GM10248 (cell line): ENCODE measurements around the gene C11orf52.
"Not testable (repeated sequence)": the region's sequence is repeated elsewhere in the genome, so short reads cannot be mapped to it uniquely, and the experiment has no call there.

ENCODE experiments used
- CTCF ChIA-PET: fragments of 300-600 bp; sonication (Branson Sonifier 250); formaldehyde crosslinking; extraction: SDS; loops from one replicate; lab custom pipeline; 2021; ENCODE audit warnings: antibody characterized with exemption; lab: Yijun Ruan, JAX
- POLR2A ChIA-PET: fragments of 350-650 bp; sonication (Branson Sonifier 250); formaldehyde crosslinking; extraction: SDS; loops from one replicate; lab custom pipeline; 2020; ENCODE audit warnings: antibody characterized with exemption; lab: Yijun Ruan, JAX
- DNase-seq: peaks from one replicate; pipeline ENCODE4 v3.0.0; 2012; ENCODE audit errors: extremely low spot score
- CTCF ChIP-seq: IDR thresholded peaks from 2 replicates; pipeline ENCODE4 v1.5.1; 2012; ENCODE audit warnings: mild to moderate bottlenecking, low read depth; ENCODE audit errors: extremely low read depth, missing control alignments, control extremely low read depth

Gene C11orf52

GRCh38 chr11:111878385-111878848 lies 40.3 kb upstream of the C11orf52 start:
- no peak for DNase-seq
- CTCF ChIA-PET = interaction anchor here (0.9 to 1.0 kb wide), 3 partner anchors 14 to 104 kb away, joined by 3 to 9 read pairs (median 5); no protein-coding TSS in a partner anchor
- no peak for TF ChIP-seq CTCF
- POLR2A ChIA-PET = no interaction called here

- ChIA-PET CTCF (interaction anchor here (1.0 to 1.2 kb wide), 4 partner anchors 8 to 103 kb away, joined by 3 to 9 read pairs (median 6); partner anchors contain the start of gene ALG9), POLR2A (no interaction called here)
- TF ChIP-seq CTCF = peak; percentile 93
- peak; percentile 94 for DNase-seq
Observed at GRCh38 chr11:111878849-111879636, 39.7 kb upstream of the C11orf52 start, which contains the start of the genes CFAP68 and FDXACB1. CFAP68 (plus strand) TSS chr11:111879541; CDS start chr11:111879561, 20 bp downstream. FDXACB1 (minus strand) TSS chr11:111879165; CDS start chr11:111879132, 33 bp downstream.

- ChIA-PET POLR2A (no interaction called here), CTCF (interaction anchor here (0.9 to 1.2 kb wide), 6 partner anchors 8 to 293 kb away, joined by 3 to 8 read pairs (median 3); partner anchors contain the start of gene ALG9)
- no peak for TF ChIP-seq CTCF
- no peak for DNase-seq
Observed at GRCh38 chr11:111879637-111879960, 39.1 kb upstream of the C11orf52 start.

GRCh38 chr11:111882202-111882601 lies 36.5 kb upstream of the C11orf52 start:
- POLR2A ChIA-PET = no interaction called here
- no peak for DNase-seq
- CTCF ChIA-PET = interaction anchor here (0.9 to 3.8 kb wide), 4 partner anchors 11 to 50 kb away, joined by 3 to 19 read pairs (median 4); partner anchors contain the start of gene ALG9
- no peak for TF ChIP-seq CTCF

GRCh38 chr11:111885053-111885452 lies 33.7 kb upstream of the C11orf52 start:
- POLR2A ChIA-PET = not testable (repeated sequence)
- CTCF ChIA-PET = interaction anchor here (0.7 to 1.5 kb wide), 3 partner anchors 10 to 47 kb away, joined by 3 to 4 read pairs (median 3); no protein-coding TSS in a partner anchor

GRCh38 chr11:111886032-111886431 lies 32.7 kb upstream of the C11orf52 start:
- POLR2A ChIA-PET = no interaction called here
- DNase-seq = no peak
- TF ChIP-seq CTCF = no peak
- CTCF ChIA-PET = interaction anchor here (0.7 to 2.0 kb wide), 5 partner anchors 9 to 109 kb away, joined by 3 to 5 read pairs (median 3); no protein-coding TSS in a partner anchor

More at GRCh38 chr11:111885053-111885452, 33.7 kb upstream of the C11orf52 start:
- DNase-seq = not testable (repeated sequence)
